ENCODE data around the gene PHACTR3.

PHACTR3 gene

GRCh38 chr20:59634435-59635005, 30.2 kb downstream of the PHACTR3 start:
- no peak for TF ChIP-seq CTCF (IDR thresholded peaks at IDR 0.05; ENCODE audit: low read depth, low read length, missing control alignments)
- DNase-seq (ENCODE audit: low read depth): no peak
- H3K4me3 ChIP-seq (ENCODE audit: low read depth, low read length): no peak overlapping the region

- no peak for DNase-seq (ENCODE audit: low read depth)
- TF ChIP-seq CTCF (IDR thresholded peaks at IDR 0.05; ENCODE audit: low read depth, low read length, missing control alignments): no peak
- no peak overlapping the region for H3K4me3 ChIP-seq (ENCODE audit: low read depth, low read length)
Measured at GRCh38 chr20:59636766-59637370, 32.5 kb downstream of the PHACTR3 start.

GRCh38 chr20:59640267-59640666, 35.9 kb downstream of the PHACTR3 start:
- DNase-seq (ENCODE audit: low read depth): no peak
- TF ChIP-seq CTCF (IDR thresholded peaks at IDR 0.05; ENCODE audit: low read depth, low read length, missing control alignments): no peak
- no peak overlapping the region for H3K4me3 ChIP-seq (ENCODE audit: low read depth, low read length)

- TF ChIP-seq CTCF (IDR thresholded peaks at IDR 0.05; ENCODE audit: low read depth, low read length, missing control alignments): no peak
- no peak overlapping the region for H3K4me3 ChIP-seq (ENCODE audit: low read depth, low read length)
- DNase-seq (ENCODE audit: low read depth): no peak
Measured at GRCh38 chr20:59643615-59644061, 39.3 kb downstream of the PHACTR3 start.

- no peak for TF ChIP-seq CTCF (IDR thresholded peaks at IDR 0.05; ENCODE audit: low read depth, low read length, missing control alignments)
- no peak for DNase-seq (ENCODE audit: low read depth)
- H3K4me3 ChIP-seq (ENCODE audit: low read depth, low read length): no peak overlapping the region
Measured at GRCh38 chr20:59644371-59644939, 40.1 kb downstream of the PHACTR3 start.

- H3K4me3 ChIP-seq (ENCODE audit: low read depth, low read length): no peak overlapping the region
- TF ChIP-seq CTCF (IDR thresholded peaks at IDR 0.05; ENCODE audit: low read depth, low read length, missing control alignments): no peak
- DNase-seq (ENCODE audit: low read depth): no peak
Measured at GRCh38 chr20:59645271-59645670, 40.9 kb downstream of the PHACTR3 start.

All from GM12864 (cell line).